Activated gamma-delta T cell (primary cell): ENCODE measurements around the gene GRIP1.

Source experiments
- DNase-seq: peaks from one replicate; lab custom pipeline; 2025; lab: John Stamatoyannopoulos, UW

GRIP1 gene

GRCh38 chr12:66388517-66388916, 290.4 kb downstream of the GRIP1 start:
- DNase-seq, result no peak

DNA sequence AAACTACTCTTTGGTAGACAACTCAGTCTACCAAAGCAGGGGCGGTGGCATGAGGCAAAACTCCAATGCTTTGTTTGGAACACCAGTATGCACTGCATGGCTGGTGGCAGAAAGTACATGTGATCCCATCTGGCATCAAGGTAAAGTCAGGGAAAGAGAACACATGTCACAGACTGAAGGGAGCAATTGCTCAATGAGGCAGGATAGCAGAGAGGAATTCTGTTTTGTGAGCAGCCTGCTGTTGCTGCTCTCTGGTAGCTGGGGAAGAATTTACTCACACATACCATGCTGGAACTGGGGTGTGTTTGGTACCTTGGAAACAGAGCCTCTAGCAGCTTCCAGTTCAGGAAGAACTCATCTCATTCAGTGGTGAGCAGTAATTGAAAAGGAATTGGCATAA, 291.8 kb downstream of the GRIP1 start:
- no peak for DNase-seq

DNA sequence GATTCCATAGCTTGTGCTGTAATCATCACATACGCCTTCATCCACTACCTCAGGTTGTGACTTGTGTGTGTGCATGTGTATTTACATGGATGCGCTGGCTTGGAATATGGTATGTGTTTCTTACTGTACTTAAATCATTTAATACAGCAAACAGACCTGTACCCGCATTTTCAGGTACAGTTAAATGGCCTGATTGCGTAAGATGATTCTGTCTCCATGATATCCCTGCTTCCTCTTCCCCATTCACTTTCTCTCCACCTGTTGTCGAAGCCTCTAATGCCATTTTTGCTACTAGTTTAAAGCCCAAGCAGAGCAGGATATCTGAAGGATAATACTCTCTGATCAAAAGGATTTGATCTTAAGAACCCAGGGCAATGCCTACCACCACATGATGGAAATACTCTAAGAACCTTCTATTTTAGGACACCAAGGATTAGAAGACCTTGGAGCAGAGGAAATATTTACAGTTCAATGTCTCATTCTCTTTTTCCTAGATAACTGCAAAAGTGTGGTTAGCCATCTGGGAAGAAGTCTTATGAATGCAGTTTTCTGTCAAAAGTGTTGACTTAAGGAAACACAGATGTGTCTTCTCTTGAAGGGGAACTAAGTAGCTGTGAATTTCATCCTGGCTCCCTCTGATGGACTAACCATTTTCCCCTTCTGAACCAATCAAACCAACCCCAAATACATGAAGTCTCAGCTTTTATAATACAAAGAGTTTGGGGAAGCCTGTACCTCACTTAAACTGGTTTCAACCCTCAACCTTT, 297.9 kb downstream of the GRIP1 start:
- no peak for DNase-seq

DNA sequence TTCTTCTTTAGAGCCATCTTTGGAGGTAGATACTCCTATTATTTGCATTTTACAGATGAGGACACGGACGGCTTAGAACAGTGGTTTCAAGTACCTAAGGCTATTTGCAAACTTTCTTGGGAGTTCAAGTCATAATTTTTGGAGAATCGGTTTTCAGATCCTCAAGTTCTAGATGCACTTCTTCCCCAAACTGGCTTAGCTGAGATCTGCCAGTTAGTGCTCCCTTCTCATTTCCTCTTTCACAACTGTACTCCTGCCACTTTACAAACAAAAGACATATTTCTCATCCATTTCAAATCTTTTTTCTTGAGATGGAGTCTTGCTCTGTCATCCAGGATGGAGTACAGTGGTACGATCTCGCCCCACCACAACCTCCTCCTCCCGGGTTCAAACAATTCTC, 299.3 kb downstream of the GRIP1 start:
- no peak for DNase-seq

DNA sequence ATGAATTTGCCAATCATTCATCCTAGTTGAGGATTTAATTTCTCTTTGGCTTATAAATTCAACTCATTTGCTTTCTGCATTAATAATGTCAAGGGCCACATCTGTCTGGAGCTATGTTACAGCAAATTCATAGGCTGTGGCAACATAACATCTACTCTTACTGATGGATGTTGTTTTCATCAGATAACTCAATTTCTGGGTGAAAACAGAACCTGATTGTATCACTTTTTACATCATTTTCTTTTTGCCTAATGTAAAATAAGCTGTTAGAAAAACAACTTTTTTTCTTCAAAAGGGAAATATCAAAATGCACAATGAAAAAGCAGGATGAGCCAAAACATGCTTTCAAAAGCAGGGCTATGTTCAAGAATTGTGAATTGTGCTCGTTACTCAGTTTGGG, 303.3 kb downstream of the GRIP1 start:
- no peak for DNase-seq

- DNase-seq, result no peak
These were observed 306.9 kb downstream of the GRIP1 start for GRCh38 chr12:66371982-66372381.

GRCh38 chr12:66367015-66367667, 311.7 kb downstream of the GRIP1 start:
- no peak for DNase-seq

- DNase-seq, result no peak
These were observed 313.0 kb downstream of the GRIP1 start for GRCh38 chr12:66365718-66366490.

DNA sequence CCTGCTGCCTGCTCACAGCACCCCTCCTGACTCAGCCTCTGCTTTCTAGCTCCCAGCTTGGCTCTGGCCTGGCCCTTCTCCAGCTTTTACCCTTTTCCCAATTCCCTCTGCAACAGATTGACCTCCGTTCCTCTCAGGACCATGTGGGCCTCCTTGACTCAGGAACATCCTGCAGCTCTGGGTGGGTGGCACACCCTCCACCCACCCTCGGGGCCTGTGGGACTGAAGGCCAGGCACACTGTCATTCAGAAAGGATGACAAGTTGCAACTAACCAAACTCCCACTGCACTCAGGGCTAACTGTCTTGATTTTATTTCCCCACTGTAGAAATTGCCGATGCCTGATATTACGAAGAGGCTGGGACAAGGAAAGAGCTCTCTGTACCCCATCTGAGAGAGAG, 317.2 kb downstream of the GRIP1 start:
- DNase-seq, result no peak

DNA sequence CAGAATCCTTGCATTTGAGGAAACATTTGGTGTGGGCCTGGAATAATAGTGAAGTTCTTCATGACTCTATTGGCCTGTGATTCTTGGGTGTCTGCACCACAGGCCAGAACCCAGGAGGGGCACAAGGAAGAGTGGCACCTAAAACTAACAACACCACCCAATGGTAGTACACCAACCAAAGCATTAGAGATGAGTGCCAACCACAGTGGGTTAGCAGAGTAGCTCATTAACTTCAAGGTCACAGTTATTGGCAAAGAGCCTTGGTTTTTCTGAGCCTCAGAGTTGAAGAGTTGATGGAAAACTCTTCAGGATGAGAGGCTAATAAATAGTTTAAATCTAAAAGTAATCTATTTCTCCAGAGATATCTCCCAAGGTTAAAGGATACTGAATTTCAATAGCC, 319.6 kb downstream of the GRIP1 start:
- no peak for DNase-seq

DNA sequence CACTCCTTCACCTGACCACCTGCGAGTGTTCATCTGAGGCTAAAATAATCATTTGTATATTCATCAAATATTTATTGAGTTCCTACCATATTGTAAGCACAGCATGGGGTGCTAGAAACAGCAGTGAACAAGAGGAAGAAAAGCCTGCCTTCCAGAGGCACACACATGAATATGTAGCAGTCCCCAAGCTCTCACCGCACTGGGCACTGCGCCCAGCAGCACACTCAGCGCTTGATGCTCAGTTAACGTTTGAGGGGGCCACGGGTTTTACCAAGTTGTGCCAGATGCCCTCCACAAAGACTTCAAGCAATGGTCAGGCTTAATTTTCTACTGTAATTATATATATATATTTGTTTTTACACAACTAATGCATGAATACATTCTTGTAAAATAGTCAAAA, 324.6 kb downstream of the GRIP1 start:
- DNase-seq, result no peak

DNA sequence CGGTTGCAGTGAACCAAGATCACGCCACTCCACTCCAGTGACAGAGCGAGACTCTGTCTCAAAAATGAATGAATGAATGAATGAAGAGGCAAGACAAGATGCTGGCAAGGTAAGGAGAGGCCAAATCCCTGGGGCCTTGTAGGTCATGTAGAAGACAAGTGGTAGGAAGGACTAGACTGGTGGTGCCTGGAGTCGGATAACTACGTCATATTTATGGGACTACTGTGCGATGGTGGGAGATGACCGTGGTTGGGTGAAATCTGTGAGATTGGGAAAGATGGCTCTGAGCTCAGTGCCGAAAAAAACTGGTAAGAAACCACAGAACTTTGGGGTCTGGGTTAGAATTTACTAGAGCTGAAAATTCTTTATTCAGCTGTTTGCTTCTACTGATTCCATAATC, 326.0 kb downstream of the GRIP1 start:
- no peak for DNase-seq

DNA sequence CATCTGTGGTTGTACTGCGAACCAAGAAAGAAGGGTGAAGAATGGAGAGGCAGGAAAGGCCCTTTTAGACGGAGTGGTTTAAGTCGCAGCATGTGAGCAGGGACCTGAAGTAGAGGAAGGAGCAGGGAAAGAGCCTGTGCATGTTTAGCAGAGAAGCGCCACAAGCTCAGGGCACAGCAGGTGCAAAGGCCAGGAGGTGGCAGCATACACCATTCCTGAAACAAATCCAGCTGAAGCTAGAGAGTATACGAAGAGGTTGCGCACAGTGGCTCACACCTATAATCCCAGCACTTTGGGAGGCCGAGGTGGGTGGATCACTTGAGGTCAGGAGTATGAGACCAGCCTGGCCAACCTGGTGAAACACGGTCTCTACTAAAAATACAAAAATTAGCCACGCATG, 326.7 kb downstream of the GRIP1 start:
- DNase-seq, result no peak

DNA sequence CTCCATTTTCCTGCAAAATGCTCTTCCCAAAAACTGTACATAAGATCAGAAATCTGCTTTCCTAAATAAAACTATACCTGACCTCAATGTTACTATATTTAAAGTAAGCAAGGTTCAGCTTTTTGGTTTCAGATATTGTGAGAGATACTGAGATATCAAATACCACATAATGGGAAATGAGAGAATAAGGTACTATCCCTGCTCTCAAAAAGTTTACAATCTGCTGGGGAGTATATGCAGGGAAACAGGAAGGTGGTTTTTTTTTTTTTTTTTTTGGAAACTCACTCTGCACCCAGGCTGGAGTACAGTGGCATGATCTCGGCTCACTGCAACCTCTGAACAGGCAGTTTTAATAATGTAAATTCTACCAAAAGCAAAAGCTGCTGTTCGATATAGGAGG, 327.6 kb downstream of the GRIP1 start:
- no peak for DNase-seq

GRCh38 chr12:66345956-66346355, 332.9 kb downstream of the GRIP1 start:
- no peak for DNase-seq

DNA sequence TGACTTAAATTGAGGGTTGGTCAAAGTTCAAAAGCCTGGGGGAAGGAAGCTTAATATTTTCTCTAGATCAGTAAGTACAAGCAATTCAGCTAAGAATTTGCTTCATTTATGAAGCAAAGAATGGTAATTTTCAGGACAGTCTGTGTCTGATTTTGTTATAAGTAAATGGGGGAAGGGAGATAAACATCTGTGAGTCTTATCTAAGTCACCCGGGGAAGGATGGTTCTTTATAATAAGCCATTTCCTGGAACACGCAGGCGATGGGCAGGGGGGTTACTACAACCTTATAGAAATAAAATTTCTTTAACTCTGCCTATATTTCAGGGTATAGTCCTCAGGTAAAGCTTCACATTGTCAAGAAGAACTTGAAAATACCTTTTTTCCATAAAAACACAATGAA, 333.7 kb downstream of the GRIP1 start:
- DNase-seq, result no peak

DNA sequence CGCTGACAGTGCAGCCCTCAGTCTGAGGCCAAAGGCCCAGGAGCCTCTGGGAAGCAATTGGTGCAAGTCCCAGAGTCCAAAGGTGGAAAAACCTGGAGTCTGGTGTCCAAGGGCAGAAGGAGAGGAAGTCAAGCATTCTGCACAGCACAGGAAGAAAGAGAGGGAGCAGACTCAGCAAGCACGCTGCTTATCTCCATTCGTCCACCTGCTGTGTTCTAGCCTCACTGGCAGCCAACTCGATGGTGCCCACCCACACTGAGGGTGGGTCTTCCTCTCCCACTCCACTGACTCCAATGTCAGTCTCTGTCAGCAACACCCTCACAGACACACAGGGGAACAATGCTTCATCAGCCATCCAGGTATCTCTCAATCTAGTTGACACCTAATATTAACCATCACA, 337.8 kb downstream of the GRIP1 start:
- DNase-seq, result no peak

GRCh38 chr12:66340131-66340530, 338.7 kb downstream of the GRIP1 start:
- DNase-seq, result no peak

DNA sequence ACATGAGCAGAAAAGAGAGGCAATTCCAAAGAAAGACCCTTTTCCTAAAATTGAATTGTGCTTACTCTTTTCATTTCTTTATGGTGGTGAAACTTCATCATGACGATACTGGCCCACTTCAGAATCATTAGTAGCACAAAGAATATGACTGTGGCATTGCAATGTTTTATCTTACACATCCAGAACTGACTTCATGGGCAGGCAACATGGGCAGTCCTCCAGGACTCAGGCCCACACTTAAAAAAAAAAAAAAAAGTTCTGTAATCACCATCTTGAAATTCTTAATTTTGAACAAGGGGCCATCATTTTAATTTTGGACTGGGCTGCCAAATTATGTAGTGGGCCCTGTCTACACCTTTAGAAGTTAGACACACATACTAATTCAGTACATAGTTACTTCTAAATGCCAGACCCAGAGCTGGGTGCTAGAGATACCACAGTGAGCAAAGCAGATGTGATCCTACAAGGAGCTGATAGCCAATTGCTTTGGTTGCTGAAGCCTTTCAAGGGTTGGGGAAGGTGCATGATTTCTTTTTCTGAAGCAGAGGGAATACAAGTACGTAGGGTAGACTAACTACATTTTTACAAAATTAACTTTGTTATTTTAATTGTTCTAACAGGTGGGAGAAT, 341.4 kb downstream of the GRIP1 start:
- DNase-seq, result no peak

DNA sequence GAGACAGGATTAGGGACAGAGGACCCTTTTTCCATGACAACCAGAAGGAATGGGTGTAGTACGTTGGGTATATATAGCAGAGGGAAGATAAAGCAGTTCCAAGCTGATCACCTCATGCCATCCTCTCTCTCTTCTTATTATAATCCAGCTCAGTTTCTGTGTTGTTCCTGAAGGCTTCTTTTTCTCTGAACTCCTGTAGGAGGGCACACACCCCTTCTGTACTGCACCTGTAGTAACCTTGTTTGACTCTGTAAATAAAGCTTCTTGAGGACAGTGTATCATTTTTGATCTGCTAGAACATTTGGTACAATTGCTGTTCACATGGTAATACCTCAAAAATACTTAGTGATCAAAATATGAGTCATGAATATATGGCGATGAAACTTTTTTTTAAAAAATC, 343.1 kb downstream of the GRIP1 start:
- DNase-seq, result no peak

- no peak for DNase-seq
These were observed 347.1 kb downstream of the GRIP1 start for GRCh38 chr12:66331814-66332213.

GRCh38 chr12:66331016-66331415, 347.9 kb downstream of the GRIP1 start:
- DNase-seq, result no peak

- no peak for DNase-seq
These were observed 348.9 kb downstream of the GRIP1 start for GRCh38 chr12:66329941-66330340.
